OCI-LY3 (cell line): ENCODE data around the gene AKR1A1.

Experiments
- H2AFZ ChIP-seq: fragments of 200-600, 300-600 bp; shearing (Covaris generic); 2 replicates; pipeline ENCODE4 v1.6.0; 2014; ENCODE audit warnings: antibody characterized with exemption, low read depth, low read length
- H3K27ac ChIP-seq: fragments of 200-600, 300-600 bp; sonication (generic); 2 replicates; pipeline ENCODE4 v1.5.1; 2014; ENCODE audit warnings: mild to moderate bottlenecking, low read length, moderate library complexity, mixed read lengths
- H3K27me3 ChIP-seq: fragments of 200-600, 300-600 bp; sonication (generic); 2 replicates; pipeline ENCODE4 v1.6.1; 2014; ENCODE audit warnings: low read depth, low read length, mixed read lengths
- H3K36me3 ChIP-seq: fragments of 200-600, 300-600 bp; sonication (generic); replicated peaks from 2 replicates; pipeline ENCODE3; 2014; ENCODE audit warnings: low read depth, low read length, mixed read lengths
- H3K4me1 ChIP-seq: fragments of 300-600, 200-600 bp; sonication (generic); 2 replicates; pipeline ENCODE4 v1.6.1; 2014; ENCODE audit warnings: low read length, mixed read lengths
- H3K4me2 ChIP-seq: fragments of 200-600, 300-600 bp; sonication (generic); 2 replicates; pipeline ENCODE4 v1.6.1; 2014; ENCODE audit warnings: low read length, mixed read lengths
- H3K4me3 ChIP-seq: fragments of 300-600, 200-600 bp; sonication (generic); 2 replicates; pipeline ENCODE4 v1.5.1; 2014; ENCODE audit warnings: antibody characterized with exemption, mild to moderate bottlenecking, low read length, moderate library complexity
- H3K79me2 ChIP-seq: fragments of 300-600, 200-600 bp; shearing (Covaris generic); 2 replicates; pipeline ENCODE4 v1.6.1; 2014; ENCODE audit warnings: mild to moderate bottlenecking, low read length, mixed read lengths
- H3K9ac ChIP-seq: fragments of 300-600, 200-600 bp; shearing (Covaris generic); 2 replicates; pipeline ENCODE4 v1.6.0; 2014; ENCODE audit warnings: mild to moderate bottlenecking, low read length, moderate library complexity
- H3K9me3 ChIP-seq: fragments of 200-600, 300-600 bp; shearing (Covaris generic); 2 replicates; pipeline ENCODE4 v1.6.1; 2014; ENCODE audit warnings: low read length, mixed read lengths; ENCODE audit not compliant: insufficient read depth
- H4K20me1 ChIP-seq: fragments of 200-600, 300-600 bp; sonication (generic); 2 replicates; pipeline ENCODE4 v1.6.1; 2016; ENCODE audit warnings: low read length, mixed read lengths; ENCODE audit not compliant: insufficient read depth
- CTCF ChIP-seq: fragments of 200-600, 300-600 bp; sonication (generic); IDR thresholded peaks from 2 replicates; pipeline ENCODE4 v1.5.1; 2014; ENCODE audit warnings: antibody characterized with exemption, low read length, low read depth
- EZH2phosphoT487 ChIP-seq: fragments of 200-600 bp; shearing (Covaris generic); IDR thresholded peaks from 2 replicates; pipeline ENCODE4 v1.6.1; 2018; ENCODE audit warnings: antibody characterized with exemption, mixed run types, low read depth

Gene AKR1A1

GRCh38 chr1:45557422-45557944 lies 6.9 kb downstream of the AKR1A1 start:
- Histone ChIP-seq H3K27me3 (no peaks in the 10 kb centered on the region), H3K27ac (no peak overlapping the region), H2AFZ (no peak overlapping the region), H3K9ac (no peak overlapping the region), H3K79me2 (peaks cover 46% of the 10 kb centered on the region), H3K9me3 (no peaks in the 10 kb centered on the region), H4K20me1 (no peaks in the 10 kb centered on the region), H3K4me3 (no peak overlapping the region), H3K4me1 (peaks cover under 1% of the 10 kb centered on the region; the same call in 1 of the 2 replicates), H3K36me3 (peaks cover 17% of the 10 kb centered on the region), H3K4me2 (no peak overlapping the region)
- TF ChIP-seq EZH2phosphoT487, result no peak
- no peak for TF ChIP-seq CTCF

- no peaks in the 10 kb centered on the region for H3K9me3 ChIP-seq
- TF ChIP-seq CTCF (no peak), EZH2phosphoT487 (no peak)
- H3K27ac ChIP-seq, result no peak overlapping the region
- H2AFZ ChIP-seq, result no peak overlapping the region
- H3K4me1 ChIP-seq, result no peaks in the 10 kb centered on the region
- H3K4me3 ChIP-seq, result no peak overlapping the region
- H3K79me2 ChIP-seq, result peaks cover 23% of the 10 kb centered on the region
- H4K20me1 ChIP-seq, result no peaks in the 10 kb centered on the region
- H3K27me3 ChIP-seq, result no peaks in the 10 kb centered on the region
- no peak overlapping the region for H3K4me2 ChIP-seq
- no peak overlapping the region for H3K9ac ChIP-seq
- H3K36me3 ChIP-seq, result peaks cover 25% of the 10 kb centered on the region
These were observed 13.2 kb downstream of the AKR1A1 start for GRCh38 chr1:45563843-45564242.

GRCh38 chr1:45566722-45567121 lies 16.1 kb downstream of the AKR1A1 start:
- Histone ChIP-seq H4K20me1 (peaks cover 4% of the 10 kb centered on the region; the same call in 1 of the 2 replicates), H3K27ac (no peak overlapping the region)

GRCh38 chr1:45567911-45568310 lies 17.3 kb downstream of the AKR1A1 start:
- TF ChIP-seq CTCF (no peak), EZH2phosphoT487 (no peak)
- Histone ChIP-seq H4K20me1 (peaks cover 4% of the 10 kb centered on the region; the same call in 1 of the 2 replicates), H3K4me2 (no peak overlapping the region), H3K4me3 (no peak overlapping the region), H3K36me3 (peaks cover 29% of the 10 kb centered on the region), H2AFZ (no peak overlapping the region), H3K4me1 (no peaks in the 10 kb centered on the region), H3K27ac (no peak overlapping the region), H3K79me2 (peaks cover 2% of the 10 kb centered on the region; the same call in 1 of the 2 replicates), H3K9me3 (no peaks in the 10 kb centered on the region), H3K9ac (no peak overlapping the region), H3K27me3 (no peaks in the 10 kb centered on the region)

More at GRCh38 chr1:45566722-45567121, 16.1 kb downstream of the AKR1A1 start:
- Histone ChIP-seq H3K36me3 (peaks cover 33% of the 10 kb centered on the region), H3K79me2 (peaks cover 3% of the 10 kb centered on the region; the same call in 1 of the 2 replicates), H2AFZ (no peak overlapping the region), H3K4me1 (no peaks in the 10 kb centered on the region), H3K27me3 (no peaks in the 10 kb centered on the region), H3K9ac (no peak overlapping the region), H3K4me2 (no peak overlapping the region), H3K4me3 (no peak overlapping the region), H3K9me3 (no peaks in the 10 kb centered on the region)
- no peak for TF ChIP-seq CTCF
- no peak for TF ChIP-seq EZH2phosphoT487
